HUDEP-2 (cell line): ENCODE data around the gene CUX1.
"Not testable (repeated sequence)": the region's sequence is repeated elsewhere in the genome, so short reads cannot be mapped to it uniquely, and the experiment has no call there.

ENCODE experiments used
- DNase-seq, 76 experiments: peaks; one replicate each; lab custom pipeline; 2025; ENCODE audit not compliant: unreplicated experiment in 76 of 76; lab: John Stamatoyannopoulos, UW

The CUX1 gene

GRCh38 chr7:102051736-102052135 is 234.3 kb downstream of the CUX1 start:
- not testable (repeated sequence) for DNase-seq

- no peak for DNase-seq
Measured at GRCh38 chr7:102054158-102054557, 236.7 kb downstream of the CUX1 start.

- no peak for DNase-seq
Measured at GRCh38 chr7:102055181-102055976, 238.0 kb downstream of the CUX1 start.

- no peak for DNase-seq
Measured at GRCh38 chr7:102059524-102059923, 242.1 kb downstream of the CUX1 start.

GRCh38 chr7:102061354-102061945 is 244.0 kb downstream of the CUX1 start:
- DNase-seq = no peak

- no peak for DNase-seq
Measured at GRCh38 chr7:102061981-102062390, 244.6 kb downstream of the CUX1 start.

GRCh38 chr7:102063690-102064180 is 246.3 kb downstream of the CUX1 start:
- no peak for DNase-seq

GRCh38 chr7:102064361-102065025 is 247.1 kb downstream of the CUX1 start:
- DNase-seq = no peak

- DNase-seq = no peak
Measured at GRCh38 chr7:102065226-102065625, 247.8 kb downstream of the CUX1 start.

GRCh38 chr7:102066476-102066875 is 249.1 kb downstream of the CUX1 start:
- no peak for DNase-seq

- no peak for DNase-seq
Measured at GRCh38 chr7:102068846-102069245, 251.4 kb downstream of the CUX1 start.

- no peak for DNase-seq
Measured at GRCh38 chr7:102069931-102070629, 252.7 kb downstream of the CUX1 start.

GRCh38 chr7:102072003-102072402 is 254.6 kb downstream of the CUX1 start:
- DNase-seq = no peak

- DNase-seq = no peak
Measured at GRCh38 chr7:102072636-102073209, 255.3 kb downstream of the CUX1 start.

GRCh38 chr7:102073931-102074880 is 256.8 kb downstream of the CUX1 start:
- DNase-seq = no peak

- DNase-seq = no peak
Measured at GRCh38 chr7:102075126-102075525, 257.7 kb downstream of the CUX1 start.

- DNase-seq = no peak
Measured at GRCh38 chr7:102075553-102076135, 258.2 kb downstream of the CUX1 start.

- no peak for DNase-seq
Measured at GRCh38 chr7:102077081-102077480, 259.7 kb downstream of the CUX1 start.
